Uterus (tissue), 4 donors: ENCODE results near the gene ADAM23. TPM values are rescaled to one million over a fixed set of nuclear protein-coding genes. Genes with fewer than 3 reads are reported as not detected.

ENCODE experiments used
- DNase-seq, 2 donors: peaks; one replicate each; pipeline ENCODE4 v3.0.0-alpha.2; 2019 to 2020
- H3K27ac ChIP-seq, 2 donors: fragments of 200-600 bp; sonication (generic); 1 replicate in 1 of 2; 2 replicates in 1 of 2; pipeline ENCODE4 v1.5.1; 2016 to 2018
- H3K27me3 ChIP-seq, 2 donors: fragments of 200-600 bp; sonication (generic); one replicate each; pipeline ENCODE4 v1.5.1; 2018 to 2019; ENCODE audit warnings: control low read depth in 1 of 2
- H3K36me3 ChIP-seq, 2 donors: fragments of 200-600 bp; sonication (generic); one replicate each; pipeline ENCODE4 v1.5.1; 2019; ENCODE audit warnings: control low read depth in 1 of 2
- H3K4me1 ChIP-seq, 2 donors: fragments of 200-600 bp; sonication (generic); one replicate each; pipeline ENCODE4 v1.5.1; 2018 to 2019; ENCODE audit warnings: control low read depth in 1 of 2
- H3K4me3 ChIP-seq, 2 donors: fragments of 200-600 bp; sonication (generic); 1 replicate in 1 of 2; 2 replicates in 1 of 2; pipeline ENCODE4 v1.5.1; 2018 to 2019; ENCODE audit warnings: mild to moderate bottlenecking in 1 of 2
- H3K9me3 ChIP-seq, 2 donors: fragments of 200-600 bp; sonication (generic); one replicate each; pipeline ENCODE4 v1.5.1; 2019; ENCODE audit warnings: control low read depth in 1 of 2
- CTCF ChIP-seq, 4 experiments: fragments of 200-600 bp in 2 of 4; fragments of 450-650 bp in 2 of 4; sonication (generic) in 2 of 4; IDR thresholded peaks; one replicate each; pipeline ENCODE4 v1.5.1; 2016 to 2019; ENCODE audit warnings: antibody characterized with exemption in 4 of 4, mild to moderate bottlenecking in 2 of 4, moderate library complexity in 1 of 4
- POLR2A ChIP-seq, 2 donors: fragments of 450-650 bp; IDR thresholded peaks; one replicate each; pipeline ENCODE4 v1.6.1; 2016; ENCODE audit warnings: antibody characterized with exemption in 2 of 2, mild to moderate bottlenecking in 1 of 2, moderate library complexity in 1 of 2
- intact Hi-C: fragments of 100-400 bp; cut with DNase I; formaldehyde crosslinking; loops from one replicate; pipeline ENCODE4 v1.15.1; 2023; ENCODE audit warnings: low total_unique reads
- total RNA-seq, 4 donors: library from RNA; depleted of rRNA in 3 of 4; stranded (reverse); fragments of >200 nt in 3 of 4; gene quantifications; one replicate each; pipeline versions ENCODE4 v1.1.0 to v1.2.4, GENCODE V29; 2014 to 2023
- donor health status: DM: yes; HTN: yes; CAD: no.

Gene ADAM23
- total RNA-seq, 4 donors from 2014 or later: 0.59 to 11.9 (median 2.4) TPM

- TF ChIP-seq CTCF (IDR thresholded peaks at IDR 0.05): no peak
- no peak for TF ChIP-seq POLR2A (IDR thresholded peaks at IDR 0.05)
- intact Hi-C loops: no loop called here
- no peak overlapping the region for H3K27ac ChIP-seq
- DNase-seq: no peak
- H3K27me3 ChIP-seq: no peaks in the 10 kb centered on the region
- H3K9me3 ChIP-seq: no peaks in the 10 kb centered on the region
- H3K4me3 ChIP-seq: no peak overlapping the region
- no peaks in the 10 kb centered on the region for H3K4me1 ChIP-seq
- H3K36me3 ChIP-seq: no peaks in the 10 kb centered on the region
Observed at GRCh38 chr2:206480620-206481019, 37.3 kb downstream of the ADAM23 start.

GRCh38 chr2:206481056-206481455 lies 37.7 kb downstream of the ADAM23 start:
- intact Hi-C loops: no loop called here
- Histone ChIP-seq H3K27ac (no peak overlapping the region), H3K4me3 (no peak overlapping the region), H3K36me3 (no peaks in the 10 kb centered on the region), H3K9me3 (no peaks in the 10 kb centered on the region), H3K27me3 (no peaks in the 10 kb centered on the region), H3K4me1 (no peaks in the 10 kb centered on the region)
- DNase-seq: no peak
- no peak for TF ChIP-seq POLR2A (IDR thresholded peaks at IDR 0.05)

GRCh38 chr2:206482123-206482522 lies 38.8 kb downstream of the ADAM23 start:
- H3K9me3 ChIP-seq: no peaks in the 10 kb centered on the region
- no peak overlapping the region for H3K4me3 ChIP-seq
- H3K27me3 ChIP-seq: no peaks in the 10 kb centered on the region
- H3K27ac ChIP-seq: no peak overlapping the region
- DNase-seq: no peak
- intact Hi-C loops: no loop called here
- TF ChIP-seq CTCF (IDR thresholded peaks at IDR 0.05) (no peak), POLR2A (IDR thresholded peaks at IDR 0.05) (no peak)
- no peaks in the 10 kb centered on the region for H3K4me1 ChIP-seq
- no peaks in the 10 kb centered on the region for H3K36me3 ChIP-seq

GRCh38 chr2:206482633-206483032 lies 39.3 kb downstream of the ADAM23 start:
- no peaks in the 10 kb centered on the region for H3K9me3 ChIP-seq
- H3K36me3 ChIP-seq: no peaks in the 10 kb centered on the region
- intact Hi-C loops: no loop called here

GRCh38 chr2:206488053-206488452 lies 44.7 kb downstream of the ADAM23 start:
- DNase-seq: no peak
- Histone ChIP-seq H3K4me3 (no peak overlapping the region), H3K4me1 (no peaks in the 10 kb centered on the region), H3K9me3 (no peaks in the 10 kb centered on the region), H3K27me3 (no peaks in the 10 kb centered on the region), H3K27ac (no peak overlapping the region), H3K36me3 (no peaks in the 10 kb centered on the region)
- intact Hi-C loops: no loop called here
- TF ChIP-seq CTCF (IDR thresholded peaks at IDR 0.05) (no peak), POLR2A (IDR thresholded peaks at IDR 0.05) (no peak)

More at GRCh38 chr2:206482633-206483032, 39.3 kb downstream of the ADAM23 start:
- no peak for DNase-seq
- Histone ChIP-seq H3K4me1 (no peaks in the 10 kb centered on the region), H3K4me3 (no peak overlapping the region), H3K27ac (no peak overlapping the region), H3K27me3 (no peaks in the 10 kb centered on the region)
- TF ChIP-seq CTCF (IDR thresholded peaks at IDR 0.05): no peak
- TF ChIP-seq POLR2A (IDR thresholded peaks at IDR 0.05): no peak

- DNase-seq: no peak
- H3K4me1 ChIP-seq: no peaks in the 10 kb centered on the region
- H3K27ac ChIP-seq: no peak overlapping the region
- H3K9me3 ChIP-seq: no peaks in the 10 kb centered on the region
- H3K36me3 ChIP-seq: no peaks in the 10 kb centered on the region
- intact Hi-C loops: no loop called here
- no peak overlapping the region for H3K4me3 ChIP-seq
- no peaks in the 10 kb centered on the region for H3K27me3 ChIP-seq
- no peak for TF ChIP-seq CTCF (IDR thresholded peaks at IDR 0.05)
- no peak for TF ChIP-seq POLR2A (IDR thresholded peaks at IDR 0.05)
Observed at GRCh38 chr2:206488623-206489022, 45.3 kb downstream of the ADAM23 start.
